ENCODE measurements around the gene CDKN1A.
A peak's percentile ranks its signal among the peaks of the same experiment; 100 is the strongest.
"Not testable (repeated sequence)": the region's sequence is repeated elsewhere in the genome, so short reads cannot be mapped to it uniquely, and the experiment has no call there.

Gene CDKN1A

GRCh38 chr6:36698196-36698595 is 19.7 kb downstream of the CDKN1A start:
- no peak for DNase-seq (ENCODE audit: low spot score)

- DNase-seq (ENCODE audit: low spot score) = no peak
Observed at GRCh38 chr6:36698871-36699271, 20.4 kb downstream of the CDKN1A start.

- DNase-seq (ENCODE audit: low spot score) = no peak
Observed at GRCh38 chr6:36699348-36699747, 20.8 kb downstream of the CDKN1A start.

- DNase-seq (ENCODE audit: low spot score) = no peak
Observed at GRCh38 chr6:36700071-36700812, 21.7 kb downstream of the CDKN1A start.

GRCh38 chr6:36700831-36701230 is 22.3 kb downstream of the CDKN1A start:
- DNase-seq (ENCODE audit: low spot score) = no peak

- peak; percentile 44 for DNase-seq (ENCODE audit: low spot score)
Observed at GRCh38 chr6:36701401-36701991, 23.0 kb downstream of the CDKN1A start.

GRCh38 chr6:36702656-36703055 is 24.1 kb downstream of the CDKN1A start:
- no peak for DNase-seq (ENCODE audit: low spot score)

GRCh38 chr6:36703081-36703606 is 24.6 kb downstream of the CDKN1A start:
- no peak for DNase-seq (ENCODE audit: low spot score)

- no peak for DNase-seq (ENCODE audit: low spot score)
Observed at GRCh38 chr6:36703982-36704381, 25.5 kb downstream of the CDKN1A start.

GRCh38 chr6:36704961-36705577 is 26.6 kb downstream of the CDKN1A start:
- DNase-seq (ENCODE audit: low spot score) = not testable (repeated sequence)

GRCh38 chr6:36706339-36706738 is 27.8 kb downstream of the CDKN1A start:
- no peak for DNase-seq (ENCODE audit: low spot score)

GRCh38 chr6:36712816-36713215 is 34.3 kb downstream of the CDKN1A start:
- DNase-seq (ENCODE audit: low spot score) = no peak

GRCh38 chr6:36713846-36714245 is 35.3 kb downstream of the CDKN1A start:
- DNase-seq (ENCODE audit: low spot score) = no peak

- DNase-seq (ENCODE audit: low spot score) = no peak
Observed at GRCh38 chr6:36714511-36714910, 36.0 kb downstream of the CDKN1A start.

GRCh38 chr6:36715469-36715868 is 37.0 kb downstream of the CDKN1A start:
- DNase-seq (ENCODE audit: low spot score) = no peak

- no peak for DNase-seq (ENCODE audit: low spot score)
Observed at GRCh38 chr6:36716476-36717093, 38.1 kb downstream of the CDKN1A start.

GRCh38 chr6:36717231-36717825 is 38.8 kb downstream of the CDKN1A start:
- DNase-seq (ENCODE audit: low spot score) = no peak

GRCh38 chr6:36717871-36718540 is 39.5 kb downstream of the CDKN1A start:
- no peak for DNase-seq (ENCODE audit: low spot score)

- no peak for DNase-seq (ENCODE audit: low spot score)
Observed at GRCh38 chr6:36718560-36718959, 40.0 kb downstream of the CDKN1A start.

- DNase-seq (ENCODE audit: low spot score) = no peak
Observed at GRCh38 chr6:36719126-36719525, 40.6 kb downstream of the CDKN1A start.

- no peak for DNase-seq (ENCODE audit: low spot score)
Observed at GRCh38 chr6:36720251-36721141, 42.0 kb downstream of the CDKN1A start.

All from SW480 (cell line).